HG03064 (cell line): ENCODE measurements around the gene CCDC9B.

Source experiments
- ATAC-seq: cut with Tn5 transposase; IDR thresholded peaks from one replicate; pipeline ENCODE4 v1.9.1; 2021; ENCODE audit warnings: low read depth; ENCODE audit not compliant: unreplicated experiment

CCDC9B gene

DNA sequence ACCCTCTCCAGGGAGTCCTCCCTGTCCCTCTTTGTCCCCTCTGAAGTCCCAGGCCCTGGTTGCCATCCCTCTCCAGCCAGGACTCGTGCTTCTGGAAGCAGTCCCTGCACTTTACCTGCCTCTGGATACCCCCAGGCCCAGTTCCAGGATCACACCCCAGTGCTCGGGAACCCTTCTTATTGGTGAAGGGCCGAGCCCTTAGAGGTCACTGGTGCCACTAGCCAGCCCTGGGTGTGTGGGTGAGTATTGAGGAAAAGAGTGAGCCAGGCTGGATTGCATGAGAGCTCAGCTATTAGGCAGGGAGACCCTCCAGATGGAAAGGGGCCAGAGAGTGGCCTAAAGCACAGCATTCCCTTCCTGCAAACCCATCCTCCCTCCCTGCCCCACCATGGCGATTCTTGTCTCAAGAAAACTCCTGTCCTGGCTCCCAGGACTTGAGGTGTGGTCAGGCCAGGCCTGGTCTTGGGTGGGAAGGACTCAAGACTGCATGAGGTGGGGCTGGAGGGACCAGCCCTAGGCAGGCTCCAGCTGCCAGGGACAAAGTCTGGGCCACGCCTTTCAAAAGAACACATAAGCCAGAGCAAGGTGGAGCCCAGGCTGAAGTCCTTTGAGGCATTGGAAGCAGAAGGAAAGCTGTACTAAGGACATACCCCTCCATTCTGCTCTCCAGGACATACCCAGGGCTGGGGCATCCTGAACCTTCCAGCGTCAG, 5.3 kb upstream of the CCDC9B start:
- ATAC-seq: no peak

DNA sequence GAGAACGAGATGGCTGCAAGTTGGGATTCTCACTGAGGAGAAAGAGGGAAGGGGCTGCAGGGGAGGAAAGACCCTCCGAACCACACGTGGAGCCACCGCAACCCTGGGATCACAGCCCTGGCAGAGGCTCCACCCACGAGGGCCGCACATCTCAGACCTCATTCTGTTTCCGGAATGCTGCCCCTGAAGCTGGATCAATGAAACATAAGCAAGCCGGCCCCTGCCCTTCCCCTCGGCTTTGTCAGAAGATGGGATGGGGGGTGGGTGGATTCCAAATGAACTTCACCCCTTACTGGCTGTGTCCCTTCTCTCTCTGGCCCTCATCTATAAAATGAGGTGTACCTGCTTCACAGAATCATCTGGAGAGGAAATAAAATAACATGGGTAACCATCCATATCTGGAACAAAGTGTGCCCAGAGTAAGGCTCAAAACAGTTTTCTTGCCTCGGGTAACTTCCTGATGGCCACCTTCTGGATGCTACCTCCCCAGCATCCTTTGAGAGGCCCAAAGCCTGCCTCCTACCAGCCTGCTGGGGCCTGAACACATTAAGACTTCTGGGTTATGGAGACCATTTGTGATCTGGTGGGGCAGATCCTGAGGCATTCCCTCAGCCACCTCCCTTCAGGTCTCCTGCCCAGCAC, 4.6 kb upstream of the CCDC9B start:
- ATAC-seq: no peak

DNA sequence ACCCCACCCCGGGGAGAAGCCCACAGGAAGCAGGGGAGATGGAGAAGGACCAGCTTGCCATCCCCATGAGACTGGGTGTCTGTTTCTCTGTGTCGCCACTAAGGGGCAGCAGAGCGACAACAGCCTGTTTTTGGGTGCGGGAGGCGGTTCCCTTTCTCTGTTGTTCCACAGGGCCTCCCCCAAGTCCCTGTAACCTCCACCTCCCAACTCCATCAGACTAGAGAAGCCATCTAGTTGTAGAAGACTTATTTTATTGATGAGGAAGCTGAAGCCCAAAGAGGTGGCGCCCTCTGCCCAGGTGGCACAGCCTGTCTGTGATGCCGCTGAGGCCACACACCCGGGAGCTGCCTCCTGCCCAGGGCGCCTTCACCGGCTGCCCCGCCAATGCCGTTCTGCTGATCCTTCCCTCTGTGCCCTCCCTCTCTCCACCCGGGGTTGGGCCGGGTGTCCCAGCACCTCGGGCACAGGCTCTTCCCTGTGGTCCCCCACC, 3.9 kb upstream of the CCDC9B start:
- no peak for ATAC-seq

DNA sequence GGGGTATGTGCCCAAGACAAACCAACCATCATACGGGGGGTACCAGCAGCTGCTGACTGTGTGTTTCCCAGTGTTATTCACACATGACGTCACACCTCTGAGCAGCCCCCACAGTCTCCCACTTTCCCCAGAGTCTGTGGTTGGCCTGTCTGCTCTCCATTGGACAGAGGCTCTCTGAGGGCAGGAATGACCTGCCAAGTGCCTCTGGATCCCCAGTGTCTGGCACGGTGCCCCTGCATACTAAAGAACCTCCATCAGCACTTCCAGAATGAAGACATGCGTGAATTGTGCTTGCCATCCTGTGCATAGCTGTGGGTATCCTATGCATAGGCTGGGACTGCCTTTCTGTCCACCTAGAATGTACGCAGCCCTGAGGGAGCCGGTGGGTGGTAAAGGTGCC, 3.5 kb upstream of the CCDC9B start:
- no peak for ATAC-seq

DNA sequence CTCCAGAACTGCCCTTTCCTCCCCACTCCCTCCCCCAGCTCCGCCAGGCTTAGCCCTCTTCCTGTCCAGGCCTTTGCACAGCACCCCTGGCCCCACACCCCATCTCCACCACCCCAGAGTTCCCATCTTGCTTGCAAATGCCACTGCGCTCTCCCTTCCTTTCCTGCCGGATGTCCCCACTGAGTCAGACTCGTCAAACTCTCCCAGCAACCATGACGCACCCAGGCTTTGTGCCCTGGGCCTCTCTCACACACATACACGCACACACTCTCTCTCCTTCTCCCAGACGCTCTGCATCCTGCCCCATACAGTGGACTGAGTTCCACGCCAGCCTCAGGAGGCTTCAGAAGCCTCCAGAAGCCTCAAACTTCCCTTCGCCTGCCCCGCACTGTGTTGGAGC, 2.8 kb upstream of the CCDC9B start:
- ATAC-seq: no peak

DNA sequence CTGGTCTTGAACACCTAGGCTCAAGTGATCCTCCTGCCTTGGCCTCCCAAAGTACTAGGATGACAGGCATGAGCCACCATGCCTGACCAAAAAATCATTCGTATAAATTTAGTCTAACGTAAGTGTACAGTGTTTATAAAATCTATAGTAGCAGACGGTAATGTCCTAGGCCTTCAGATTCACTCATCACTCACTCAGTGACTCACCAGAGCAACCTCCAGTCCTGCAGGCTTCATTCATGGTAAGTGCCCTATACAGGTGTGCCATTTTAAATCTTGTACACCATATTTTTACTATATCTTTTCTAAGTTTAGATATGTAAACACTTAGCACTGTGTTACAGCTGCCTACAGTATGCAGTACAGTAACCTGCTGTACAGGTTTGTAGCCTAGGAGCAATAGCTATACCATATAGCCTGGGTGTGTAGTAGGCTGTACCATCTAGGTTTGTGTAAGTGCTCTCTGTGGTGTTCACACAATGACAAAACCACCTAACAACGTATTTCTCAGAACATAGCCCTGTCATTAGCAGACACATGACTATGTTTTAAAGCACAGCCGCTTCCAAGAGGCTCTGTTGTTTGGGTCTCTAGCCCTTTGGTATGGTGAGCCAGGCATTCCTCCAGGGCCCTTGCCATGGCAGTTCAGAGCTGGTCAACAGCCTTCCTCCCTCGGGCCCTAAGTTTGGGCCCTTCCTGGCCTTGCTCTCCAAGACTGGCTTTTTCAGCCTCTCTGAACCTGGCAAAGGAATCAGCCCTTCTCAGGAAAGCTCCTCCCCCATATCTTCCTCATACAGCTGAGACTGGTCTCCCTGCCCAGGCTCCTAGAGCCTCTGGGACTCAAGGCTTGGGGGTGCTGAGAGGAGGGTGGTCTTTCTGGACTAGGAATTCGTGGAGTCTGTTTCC, 1.9 kb upstream of the CCDC9B start:
- no peak for ATAC-seq

DNA sequence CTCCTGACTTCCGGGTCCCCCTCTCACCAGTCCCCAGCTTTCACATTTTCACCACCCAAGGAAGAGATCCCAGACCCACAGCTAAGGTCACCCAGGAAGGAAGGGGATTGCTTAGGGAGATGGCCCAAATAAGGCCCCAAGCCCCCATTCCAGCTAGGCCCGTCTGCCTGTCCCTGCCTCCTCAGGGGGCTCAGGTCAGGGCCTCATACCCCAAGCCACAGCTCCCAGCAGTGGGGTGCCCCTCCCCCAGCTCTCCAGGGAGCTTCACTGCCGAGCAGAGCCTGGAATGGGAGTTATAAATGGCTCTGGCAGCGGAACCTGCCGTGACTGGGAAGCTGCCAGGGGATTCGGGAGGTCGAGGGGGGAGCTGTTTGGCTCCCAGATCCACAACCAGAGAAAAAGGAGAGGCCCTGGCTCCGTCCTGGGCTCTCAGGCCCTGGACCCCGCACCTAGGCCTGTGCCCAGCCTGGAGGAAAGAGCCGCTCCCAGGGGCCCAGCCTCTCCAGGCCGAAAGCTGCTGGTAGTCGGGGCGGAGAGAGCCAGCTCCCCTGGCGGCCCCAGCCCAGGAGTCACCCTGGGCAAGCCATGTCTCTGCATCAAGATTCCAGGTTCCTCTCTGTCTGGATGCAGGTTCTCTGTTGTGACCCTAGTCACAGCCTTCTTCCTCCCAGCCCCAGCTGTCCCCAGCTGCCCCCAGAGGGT, 550 bp downstream of the CCDC9B start:
- no peak for ATAC-seq

DNA sequence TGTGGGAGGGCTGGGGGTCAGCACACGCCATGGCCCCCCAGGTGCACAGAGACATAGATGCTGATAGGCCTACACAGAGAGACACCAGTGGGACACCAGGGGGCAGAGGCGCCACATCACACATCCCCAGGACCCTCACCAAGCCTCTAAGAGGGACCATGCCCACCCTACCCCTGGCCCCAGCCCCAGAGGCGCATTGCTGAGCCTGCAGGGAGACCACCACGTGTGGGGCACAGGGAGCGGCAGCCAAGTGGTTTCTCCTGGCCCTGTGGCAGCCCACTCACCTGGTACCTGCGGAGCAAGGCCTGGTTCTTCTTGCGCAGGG, 1.2 kb downstream of the CCDC9B start:
- ATAC-seq: no peak

DNA sequence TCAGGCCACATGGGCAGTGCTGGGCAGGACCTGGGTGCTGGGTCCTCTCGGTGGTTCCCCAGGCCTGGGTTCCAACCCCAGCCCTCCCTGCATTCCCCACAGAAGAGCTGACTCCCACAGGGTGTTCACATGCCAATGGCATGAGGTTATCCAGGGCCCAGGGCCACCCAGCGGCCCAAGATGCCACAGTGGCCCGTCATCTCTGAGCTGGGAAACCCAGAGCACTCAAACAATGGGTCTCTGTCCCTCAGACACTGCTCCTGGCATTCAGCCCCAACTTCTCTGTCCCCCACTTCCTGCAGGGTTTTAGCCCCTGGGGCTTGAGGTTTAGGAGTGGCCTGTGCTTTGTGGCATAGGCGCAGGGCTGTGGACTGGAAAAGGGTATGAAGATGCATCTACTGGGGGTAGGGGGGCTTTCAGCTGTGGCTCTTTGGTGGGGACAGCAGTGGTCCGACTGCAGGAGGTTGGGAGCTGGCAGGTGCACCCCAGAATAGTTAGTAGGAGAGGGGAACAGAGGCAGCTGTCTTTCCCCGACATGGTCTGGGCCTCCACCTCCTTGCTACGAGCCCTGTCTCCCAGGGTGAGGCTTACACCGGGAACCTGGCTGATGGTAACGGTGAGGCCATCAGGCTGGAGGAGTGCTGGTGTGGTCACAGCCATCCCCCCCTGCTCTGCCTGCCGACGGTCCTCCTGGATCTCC, 1.7 kb downstream of the CCDC9B start:
- ATAC-seq: no peak

DNA sequence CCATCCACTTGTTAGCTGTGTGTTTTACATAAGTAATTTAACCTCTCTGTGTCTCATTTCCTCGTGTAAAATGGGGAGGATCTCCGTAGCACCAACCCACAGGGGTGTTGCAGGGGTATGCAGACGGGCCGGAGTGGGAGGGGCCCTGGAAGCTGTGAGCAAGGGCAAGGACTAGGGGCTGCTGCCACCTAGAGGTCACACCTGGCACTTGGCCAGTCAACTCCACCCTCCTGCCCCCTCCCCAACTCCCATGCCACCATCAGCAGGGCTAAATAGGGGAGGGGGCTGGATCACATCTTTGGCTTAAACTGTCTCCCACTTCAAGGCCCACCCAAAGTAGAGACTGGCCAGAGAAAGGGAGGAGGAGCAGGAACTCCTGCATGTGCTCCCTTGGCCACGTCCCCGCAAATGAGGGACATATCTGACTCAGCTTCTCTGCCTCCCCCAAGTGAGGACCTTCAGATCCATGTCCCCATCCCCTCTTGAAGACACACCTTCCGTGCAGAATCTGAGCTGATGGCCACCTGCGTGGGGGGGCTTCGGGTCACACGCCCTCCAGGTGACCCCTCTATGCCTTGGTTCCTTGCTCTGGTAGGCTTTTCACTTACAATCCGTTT, 2.6 kb downstream of the CCDC9B start:
- no peak for ATAC-seq

DNA sequence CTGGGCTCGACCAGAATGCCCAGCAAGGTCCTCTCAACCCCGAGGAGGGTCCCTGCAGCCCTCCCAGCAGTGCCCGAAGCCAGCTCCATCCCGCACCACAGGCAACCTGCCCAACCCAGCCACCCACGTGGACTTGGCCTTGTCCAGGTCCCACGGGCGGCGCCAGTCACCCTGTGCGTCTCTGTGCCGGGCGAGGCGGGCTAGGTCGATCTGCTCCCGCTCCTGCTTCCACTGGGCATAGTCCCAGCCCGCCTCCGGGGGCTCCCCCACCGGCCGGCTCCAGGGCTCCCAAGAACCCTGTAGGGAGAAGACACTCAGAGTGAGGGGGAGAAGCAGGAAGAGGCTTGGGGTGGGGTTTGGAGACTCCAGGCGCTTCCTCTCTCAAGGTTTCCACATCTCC, 3.1 kb downstream of the CCDC9B start:
- no peak for ATAC-seq

DNA sequence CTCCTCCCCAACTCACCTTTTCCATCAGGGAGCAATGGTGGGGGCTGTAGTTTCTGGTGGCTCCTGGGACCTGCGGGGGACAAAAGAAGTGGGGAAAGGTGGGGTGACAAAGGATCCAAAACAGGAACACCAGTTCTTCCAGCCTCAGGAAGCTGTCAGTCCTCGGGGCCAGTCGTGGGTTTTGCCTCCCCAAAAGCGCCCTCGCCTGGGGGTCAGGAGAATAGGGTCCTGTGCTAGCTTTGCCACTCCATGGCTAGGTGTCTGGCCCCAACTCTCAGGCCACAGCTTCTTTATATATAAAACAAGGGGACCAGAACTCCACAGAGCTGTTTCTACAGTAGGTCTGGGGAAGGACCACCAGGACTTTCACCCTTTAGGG, 4.0 kb downstream of the CCDC9B start:
- no peak for ATAC-seq

DNA sequence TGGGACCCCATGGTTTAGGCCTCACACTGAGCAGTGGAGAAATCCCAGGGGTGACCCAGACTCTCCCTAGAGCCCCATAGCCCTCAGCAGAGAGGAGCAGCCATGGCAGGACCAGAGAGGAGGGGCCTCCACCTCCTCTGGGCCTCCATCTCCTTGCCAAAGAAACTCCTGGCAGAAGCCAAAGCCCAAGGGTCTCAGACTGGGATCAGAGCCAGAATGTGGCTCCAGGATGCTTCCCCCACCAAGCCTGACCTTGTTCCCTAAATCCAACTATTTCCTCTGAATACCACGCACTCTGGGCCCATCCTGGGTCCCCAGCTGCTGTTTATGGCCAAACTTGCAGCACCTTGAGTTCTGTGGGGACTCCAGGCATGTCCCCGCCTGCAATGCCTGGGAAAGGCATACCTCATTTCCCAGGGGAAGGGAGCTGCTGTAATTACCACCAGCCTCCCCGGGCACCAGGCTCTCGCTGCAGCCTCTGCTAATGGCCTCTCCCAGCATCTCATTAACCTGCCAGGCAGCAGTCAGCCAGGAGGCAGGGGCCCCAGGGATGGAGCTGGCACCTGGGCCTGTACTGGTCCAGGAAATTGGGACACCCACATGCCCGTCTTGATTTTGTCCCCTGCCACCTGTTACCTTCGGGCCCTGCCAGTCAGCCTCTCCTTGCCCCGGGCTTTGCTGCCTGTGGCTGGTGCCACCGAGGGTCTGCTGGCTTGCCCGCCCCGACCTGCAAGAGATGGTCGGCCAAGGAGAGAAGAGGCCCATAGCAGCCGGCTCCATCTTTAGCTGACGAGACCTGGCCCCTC, 4.6 kb downstream of the CCDC9B start:
- no peak for ATAC-seq

DNA sequence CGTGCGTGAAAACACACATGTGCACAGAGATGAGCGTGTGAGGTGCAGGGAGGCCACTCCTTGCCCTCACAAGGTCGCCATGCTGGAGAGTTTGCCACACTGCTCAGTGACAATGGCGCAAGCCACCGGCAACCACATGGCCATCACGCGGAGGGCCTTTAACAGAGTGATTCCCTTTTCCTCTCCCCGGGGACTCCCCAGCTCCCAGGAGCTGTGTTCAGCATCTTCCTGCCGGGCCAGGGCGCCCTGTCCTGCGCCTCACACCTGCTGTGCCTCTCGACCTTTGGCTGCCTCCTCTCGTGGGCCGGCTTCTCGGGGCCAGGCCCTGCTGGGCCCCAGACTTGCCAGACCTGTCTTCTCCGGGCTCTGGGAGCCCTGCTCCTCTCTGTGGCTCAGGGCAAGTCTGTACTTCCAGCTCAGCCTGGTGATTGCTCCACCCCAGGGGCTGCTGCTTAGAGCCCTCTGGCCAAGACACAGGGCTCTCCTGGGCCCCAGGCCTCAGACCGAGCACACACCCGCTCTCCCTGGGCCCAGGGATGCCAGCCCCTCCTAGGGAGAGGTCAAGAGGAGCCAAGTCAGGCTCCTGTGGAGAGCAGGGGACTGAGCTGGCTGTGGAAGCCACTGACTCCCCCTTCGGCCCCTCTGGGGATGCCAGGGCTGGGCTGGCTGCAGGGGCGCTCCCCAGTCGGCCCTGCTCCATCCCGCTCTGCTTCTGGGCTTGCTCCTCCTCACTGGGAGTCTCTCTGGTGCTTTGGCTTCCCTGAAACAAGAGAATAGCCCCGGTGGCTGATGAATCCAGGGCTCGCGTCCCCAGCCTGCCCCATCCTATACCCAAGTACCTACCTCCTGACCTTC, 5.6 kb downstream of the CCDC9B start:
- ATAC-seq: no peak

DNA sequence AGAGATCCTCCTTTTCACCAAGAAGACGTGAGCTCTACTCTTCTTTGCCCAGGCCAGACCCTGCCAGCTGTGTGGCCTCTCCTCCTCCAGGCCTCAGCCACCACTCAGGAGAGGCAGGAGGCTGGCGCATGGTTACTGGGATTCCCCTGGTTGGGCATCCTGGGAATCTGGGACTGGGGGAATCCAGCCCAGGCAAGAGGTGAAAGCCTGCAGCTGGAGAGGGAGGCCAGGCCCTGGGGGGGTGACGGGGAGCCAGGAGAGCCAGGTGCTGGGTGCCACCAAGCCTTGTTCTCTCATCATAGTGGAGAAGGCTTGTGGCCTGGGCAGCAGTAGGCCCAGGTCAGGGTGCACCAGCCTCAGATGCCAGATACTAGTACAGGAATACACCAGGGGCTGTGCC, 6.2 kb downstream of the CCDC9B start:
- ATAC-seq: no peak

DNA sequence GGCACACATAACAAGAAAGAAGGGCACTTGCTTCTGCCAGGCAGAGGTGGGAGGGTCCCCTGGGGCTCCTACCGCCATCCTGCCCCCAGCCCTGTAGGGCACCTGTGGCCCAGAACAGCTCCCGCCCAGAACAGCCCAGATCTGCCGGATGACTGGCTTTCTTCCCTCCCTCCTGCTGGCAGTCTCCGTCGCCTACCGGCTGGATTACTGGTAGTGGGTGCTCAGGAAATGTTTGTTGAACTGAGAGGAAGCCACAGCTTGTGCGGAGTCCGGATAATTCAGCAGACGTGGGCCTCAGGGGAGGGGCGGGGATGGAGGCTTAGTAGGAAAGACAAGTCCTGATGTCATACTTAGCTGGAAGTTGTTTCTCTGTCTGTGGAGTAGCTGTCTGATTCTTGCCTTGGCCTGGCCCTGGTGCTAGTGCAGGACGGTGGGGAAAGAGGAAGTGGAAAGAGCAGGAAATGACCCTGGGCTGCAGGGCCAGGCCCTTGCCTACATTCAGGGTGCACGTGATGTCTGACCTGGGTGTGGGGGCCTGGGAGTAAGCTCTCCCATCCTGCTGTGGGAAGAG, 6.7 kb downstream of the CCDC9B start:
- ATAC-seq: no peak

DNA sequence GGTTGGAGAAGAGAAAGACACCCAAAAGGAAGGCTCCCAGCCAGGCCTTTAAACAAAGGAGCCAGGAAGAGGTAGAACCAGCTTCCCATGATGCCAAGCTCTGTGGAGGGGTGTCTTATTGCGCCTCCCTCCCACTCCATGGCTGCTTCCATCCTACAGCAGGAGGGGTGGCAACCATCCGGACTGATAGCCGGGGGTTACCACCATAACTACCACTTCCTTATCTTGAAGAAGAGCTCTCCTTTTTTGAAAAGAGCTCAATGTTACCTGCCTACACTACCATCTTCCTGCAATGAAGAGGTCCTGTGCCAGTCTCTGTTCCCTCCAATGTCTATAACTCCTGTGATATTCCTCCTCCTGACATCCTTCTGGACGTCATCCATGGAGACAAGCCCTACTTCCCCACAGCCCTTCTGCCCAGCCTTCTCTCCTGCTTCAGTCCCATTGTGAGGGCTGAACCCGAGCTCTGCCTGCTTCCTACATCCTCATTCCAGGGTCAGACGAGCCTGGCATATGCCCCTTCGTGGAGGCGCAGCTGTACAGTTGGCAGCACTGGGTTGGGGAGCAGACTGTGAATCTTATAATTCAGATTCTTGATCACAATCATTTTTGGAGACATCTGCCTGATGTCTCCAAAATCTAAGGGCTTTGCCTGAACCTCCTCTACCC, 8.5 kb downstream of the CCDC9B start:
- ATAC-seq: no peak
